Gastrocnemius medialis (tissue), 4 donors: ENCODE data around the gene DAPK1. TPM values are rescaled to one million over a fixed set of nuclear protein-coding genes. Genes with fewer than 3 reads are reported as not detected.

Experiments used
- ATAC-seq, 2 donors: fragments of 150-250 bp; one replicate each; pipeline ENCODE4 v1.9.1; 2016
- DNase-seq, 2 donors: peaks; one replicate each; pipeline ENCODE4 v3.0.0-alpha.2; 2019
- H3K27ac ChIP-seq, 4 donors: fragments of 200-600 bp; sonication (generic); 1 replicate in 1 of 4; 2 replicates in 3 of 4; pipeline ENCODE4 v1.5.1; 2016 to 2018; ENCODE audit warnings: mild to moderate bottlenecking in 2 of 4, moderate library complexity in 1 of 4
- H3K27me3 ChIP-seq, 3 donors: fragments of 200-600 bp; sonication (generic) in 2 of 3; 1 replicate in 1 of 3; 2 replicates in 2 of 3; pipeline versions ENCODE4 v1.5.1 to v1.6.0; 2016 to 2019; ENCODE audit warnings: mild to moderate bottlenecking in 1 of 3, moderate library complexity in 1 of 3
- H3K36me3 ChIP-seq, 2 donors: fragments of 200-600 bp; sonication (generic) in 1 of 2; one replicate each; pipeline ENCODE4 v1.5.1; 2017 to 2018
- H3K4me1 ChIP-seq, 2 donors: fragments of 200-600 bp; sonication (generic) in 1 of 2; one replicate each; pipeline ENCODE4 v1.5.1; 2016 to 2017; ENCODE audit warnings: mild to moderate bottlenecking in 2 of 2
- H3K4me3 ChIP-seq, 4 donors: fragments of 200-600 bp; sonication (generic) in 3 of 4; 1 replicate in 1 of 4; 2 replicates in 3 of 4; pipeline ENCODE4 v1.5.1; 2016 to 2019; ENCODE audit warnings: mild to moderate bottlenecking in 2 of 4
- H3K9me3 ChIP-seq, 3 donors: fragments of 200-600 bp; sonication (generic) in 2 of 3; 1 replicate in 1 of 3; 2 replicates in 2 of 3; pipeline ENCODE4 v1.5.1; 2016 to 2019
- CTCF ChIP-seq, 5 experiments: fragments of 450-650 bp in 3 of 5; fragments of 200-600 bp in 2 of 5; sonication (generic) in 2 of 5; IDR thresholded peaks in 4 of 5; conservative IDR thresholded peaks in 1 of 5; 1 replicate in 4 of 5; 2 replicates in 1 of 5; pipeline ENCODE4 v1.5.1; 2016 to 2019; ENCODE audit warnings: antibody characterized with exemption in 5 of 5, mild to moderate bottlenecking in 3 of 5, moderate library complexity in 3 of 5
- POLR2A ChIP-seq, 2 donors: fragments of 450-650 bp; IDR thresholded peaks; one replicate each; pipeline ENCODE4 v1.6.1; 2017; ENCODE audit warnings: antibody characterized with exemption in 2 of 2, mild to moderate bottlenecking in 2 of 2, moderate library complexity in 2 of 2
- in situ Hi-C, 4 donors: fragments of 200-750 bp; cut with MboI; loops; one replicate each; pipeline versions ENCODE4 v1.15.0 to v1.8.0; 2017; ENCODE audit warnings: low sequenced_read_pairs in 4 of 4
- intact Hi-C: fragments of 100-400 bp; cut with DNase I; formaldehyde crosslinking; loops from one replicate; pipeline ENCODE4 v1.15.1; 2023; ENCODE audit warnings: low total_unique reads
- total RNA-seq, 4 donors: library from RNA; depleted of rRNA; stranded (reverse); fragments of >200 nt; gene quantifications; one replicate each; pipeline versions ENCODE4 v1.1.0 to v1.2.3, GENCODE V29; 2016

DAPK1 gene
- total RNA-seq, 4 donors from 2014 or later = 1.2 to 4.3 (median 2.7) TPM

- ATAC-seq = no peak
- TF ChIP-seq POLR2A (IDR thresholded peaks at IDR 0.05) = no peak
- no peak for TF ChIP-seq CTCF (IDR thresholded peaks at IDR 0.05 in 4 of 5, conservative IDR thresholded peaks at IDR 0.05 in 1 of 5)
- no peaks in the 10 kb centered on the region for H3K9me3 ChIP-seq
- intact Hi-C loops = no loop called here
- no peaks in the 10 kb centered on the region for H3K36me3 ChIP-seq
- no peaks in the 10 kb centered on the region for H3K27me3 ChIP-seq
- in situ Hi-C loops = no loop called here
- no peak overlapping the region for H3K4me3 ChIP-seq
- no peaks in the 10 kb centered on the region for H3K4me1 ChIP-seq
- no peak for DNase-seq
- no peak overlapping the region for H3K27ac ChIP-seq
Observed at GRCh38 chr9:87646546-87646945, 148.9 kb downstream of the DAPK1 start.

GRCh38 chr9:87647114-87647513 lies 149.4 kb downstream of the DAPK1 start:
- intact Hi-C loops = no loop called here
- no peak overlapping the region for H3K27ac ChIP-seq
- no peaks in the 10 kb centered on the region for H3K36me3 ChIP-seq
- H3K27me3 ChIP-seq = no peaks in the 10 kb centered on the region
- in situ Hi-C loops = no loop called here
- no peaks in the 10 kb centered on the region for H3K9me3 ChIP-seq
- no peak overlapping the region for H3K4me3 ChIP-seq
- TF ChIP-seq CTCF (IDR thresholded peaks at IDR 0.05 in 4 of 5, conservative IDR thresholded peaks at IDR 0.05 in 1 of 5) = no peak
- TF ChIP-seq POLR2A (IDR thresholded peaks at IDR 0.05) = no peak
- no peak for ATAC-seq
- no peak for DNase-seq
- H3K4me1 ChIP-seq = no peaks in the 10 kb centered on the region

GRCh38 chr9:87648606-87649005 lies 150.9 kb downstream of the DAPK1 start:
- TF ChIP-seq POLR2A (IDR thresholded peaks at IDR 0.05) (no peak), CTCF (IDR thresholded peaks at IDR 0.05 in 4 of 5, conservative IDR thresholded peaks at IDR 0.05 in 1 of 5) (no peak)
- Histone ChIP-seq H3K27ac (no peak overlapping the region), H3K36me3 (no peaks in the 10 kb centered on the region), H3K27me3 (no peaks in the 10 kb centered on the region), H3K4me3 (no peak overlapping the region), H3K4me1 (no peaks in the 10 kb centered on the region), H3K9me3 (no peaks in the 10 kb centered on the region)
- intact Hi-C loops = no loop called here
- DNase-seq (no peak), ATAC-seq (no peak)
- in situ Hi-C loops = no loop called here

GRCh38 chr9:87650611-87651295 lies 153.1 kb downstream of the DAPK1 start:
- ATAC-seq (no peak), DNase-seq (no peak)
- Histone ChIP-seq H3K27me3 (no peaks in the 10 kb centered on the region), H3K36me3 (no peaks in the 10 kb centered on the region), H3K4me1 (no peaks in the 10 kb centered on the region), H3K27ac (no peak overlapping the region), H3K9me3 (no peaks in the 10 kb centered on the region), H3K4me3 (no peak overlapping the region)
- intact Hi-C loops = no loop called here
- TF ChIP-seq CTCF (IDR thresholded peaks at IDR 0.05 in 4 of 5, conservative IDR thresholded peaks at IDR 0.05 in 1 of 5) = no peak
- in situ Hi-C loops = loop anchor here in 2 of 4 donors (25.0 kb wide), 1 partner anchor 1238 kb away; no protein-coding TSS in a partner anchor

GRCh38 chr9:87651431-87651830 lies 153.8 kb downstream of the DAPK1 start:
- no peak for ATAC-seq
- in situ Hi-C loops = loop anchor here in 2 of 4 donors (25.0 kb wide), 1 partner anchor 1239 kb away; no protein-coding TSS in a partner anchor

More at GRCh38 chr9:87651431-87651830, 153.8 kb downstream of the DAPK1 start:
- Histone ChIP-seq H3K27me3 (no peaks in the 10 kb centered on the region), H3K9me3 (no peaks in the 10 kb centered on the region), H3K4me1 (no peaks in the 10 kb centered on the region), H3K4me3 (no peak overlapping the region), H3K27ac (no peak overlapping the region), H3K36me3 (no peaks in the 10 kb centered on the region)
- no peak for TF ChIP-seq POLR2A (IDR thresholded peaks at IDR 0.05)
- TF ChIP-seq CTCF (IDR thresholded peaks at IDR 0.05 in 4 of 5, conservative IDR thresholded peaks at IDR 0.05 in 1 of 5) = no peak
- intact Hi-C loops = no loop called here
- DNase-seq = no peak
